ENCODE measurements around the gene VPS13D. TPM values are rescaled to one million over a fixed set of nuclear protein-coding genes. Genes with fewer than 3 reads are reported as not detected.

Gene VPS13D
- total RNA-seq, 6 experiments from 2014 or later = 18.8 to 29.5 (median 21.5) TPM

- no peaks in the 10 kb centered on the region for H3K9me3 Mint-ChIP-seq
- no peak for DNase-seq
- peaks cover 16% of the 10 kb centered on the region for H3K4me1 Mint-ChIP-seq (ENCODE audit: low read depth)
- peaks cover 8% of the 10 kb centered on the region for H3K27me3 Mint-ChIP-seq (ENCODE audit: insufficient read depth)
- TF ChIP-seq, protein P1, sequence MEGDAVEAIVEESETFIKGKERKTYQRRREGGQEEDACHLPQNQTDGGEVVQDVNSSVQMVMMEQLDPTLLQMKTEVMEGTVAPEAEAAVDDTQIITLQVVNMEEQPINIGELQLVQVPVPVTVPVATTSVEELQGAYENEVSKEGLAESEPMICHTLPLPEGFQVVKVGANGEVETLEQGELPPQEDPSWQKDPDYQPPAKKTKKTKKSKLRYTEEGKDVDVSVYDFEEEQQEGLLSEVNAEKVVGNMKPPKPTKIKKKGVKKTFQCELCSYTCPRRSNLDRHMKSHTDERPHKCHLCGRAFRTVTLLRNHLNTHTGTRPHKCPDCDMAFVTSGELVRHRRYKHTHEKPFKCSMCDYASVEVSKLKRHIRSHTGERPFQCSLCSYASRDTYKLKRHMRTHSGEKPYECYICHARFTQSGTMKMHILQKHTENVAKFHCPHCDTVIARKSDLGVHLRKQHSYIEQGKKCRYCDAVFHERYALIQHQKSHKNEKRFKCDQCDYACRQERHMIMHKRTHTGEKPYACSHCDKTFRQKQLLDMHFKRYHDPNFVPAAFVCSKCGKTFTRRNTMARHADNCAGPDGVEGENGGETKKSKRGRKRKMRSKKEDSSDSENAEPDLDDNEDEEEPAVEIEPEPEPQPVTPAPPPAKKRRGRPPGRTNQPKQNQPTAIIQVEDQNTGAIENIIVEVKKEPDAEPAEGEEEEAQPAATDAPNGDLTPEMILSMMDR (IDR thresholded peaks at IDR 0.05) = no peak
- H3K27ac Mint-ChIP-seq = no peak overlapping the region
- H3K4me3 Mint-ChIP-seq = no peak overlapping the region
- H3K36me3 Mint-ChIP-seq (ENCODE audit: low read depth) = no peaks in the 10 kb centered on the region
These were observed 317.9 kb downstream of the VPS13D start for GRCh38 chr1:12547586-12548225.

- TF ChIP-seq, protein P1 (IDR thresholded peaks at IDR 0.05) = no peak
- Mint-ChIP-seq H3K4me3 (no peak overlapping the region), H3K36me3 (ENCODE audit: low read depth) (no peaks in the 10 kb centered on the region), H3K9me3 (no peaks in the 10 kb centered on the region), H3K4me1 (ENCODE audit: low read depth) (peaks cover 22% of the 10 kb centered on the region), H3K27me3 (ENCODE audit: insufficient read depth) (peaks cover 6% of the 10 kb centered on the region), H3K27ac (no peak overlapping the region)
- DNase-seq = no peak
These were observed 318.6 kb downstream of the VPS13D start for GRCh38 chr1:12548279-12548972.

GRCh38 chr1:12548973-12549459, 319.2 kb downstream of the VPS13D start:
- no peak for DNase-seq
- TF ChIP-seq, protein P1 (IDR thresholded peaks at IDR 0.05) = no peak
- Mint-ChIP-seq H3K9me3 (no peaks in the 10 kb centered on the region), H3K27me3 (ENCODE audit: insufficient read depth) (peaks cover 8% of the 10 kb centered on the region), H3K36me3 (ENCODE audit: low read depth) (no peaks in the 10 kb centered on the region), H3K27ac (peak overlapping the region; percentile 83; the same call in 1 of the 2 replicates), H3K4me1 (ENCODE audit: low read depth) (peaks cover 24% of the 10 kb centered on the region), H3K4me3 (peak overlapping the region; percentile 80; the same call in 1 of the 2 replicates)

- Mint-ChIP-seq H3K27ac (peak overlapping the region; percentile 83), H3K27me3 (ENCODE audit: insufficient read depth) (peaks cover 7% of the 10 kb centered on the region), H3K36me3 (ENCODE audit: low read depth) (no peaks in the 10 kb centered on the region), H3K4me1 (ENCODE audit: low read depth) (peaks cover 27% of the 10 kb centered on the region), H3K9me3 (no peaks in the 10 kb centered on the region), H3K4me3 (peak overlapping the region; percentile 80)
- TF ChIP-seq, protein P1 (IDR thresholded peaks at IDR 0.05) = no peak
- DNase-seq = peak; percentile 64
These were observed 319.9 kb downstream of the VPS13D start for GRCh38 chr1:12549460-12550349.

DNA sequence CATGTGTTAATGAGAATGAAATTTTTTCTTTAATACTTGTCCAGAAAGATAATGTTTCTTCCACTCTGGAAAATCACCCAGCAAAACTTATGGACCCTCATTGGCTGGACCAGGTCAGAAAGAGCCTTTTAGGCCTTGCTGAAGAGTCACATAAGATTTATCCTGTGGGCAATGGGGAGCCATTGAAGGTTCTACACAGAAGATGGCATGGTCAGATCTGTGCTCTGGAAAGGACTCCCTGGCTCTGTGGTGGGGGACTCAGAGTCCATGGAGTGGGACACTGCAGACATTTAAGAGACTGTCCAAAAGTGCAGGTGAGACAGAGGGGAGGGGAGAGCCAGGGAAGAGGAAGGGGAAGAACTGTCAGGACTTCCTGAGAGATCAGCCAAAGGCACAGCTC, 321.8 kb downstream of the VPS13D start:
- H3K27ac Mint-ChIP-seq = no peak overlapping the region

More for the DNA sequence above, 321.8 kb downstream of the VPS13D start:
- DNase-seq = no peak
- Mint-ChIP-seq H3K4me1 (ENCODE audit: low read depth) (peaks cover 32% of the 10 kb centered on the region), H3K36me3 (ENCODE audit: low read depth) (no peaks in the 10 kb centered on the region), H3K4me3 (no peak overlapping the region), H3K27me3 (ENCODE audit: insufficient read depth) (peaks cover 7% of the 10 kb centered on the region), H3K9me3 (no peaks in the 10 kb centered on the region)
- TF ChIP-seq, protein P1 (IDR thresholded peaks at IDR 0.05) = no peak
